A673 (cell line): ENCODE data around the gene TOMM20L. TPM values are rescaled to one million over a fixed set of nuclear protein-coding genes. Genes with fewer than 3 reads are reported as not detected.

Source experiments
- BruUV-seq: library from RNA; stranded (reverse); fragments of 400-500 nt; replicated peaks from 2 replicates; lab custom pipeline; 2021; lab: Mats Ljungman, UMichigan
- CTCF ChIA-PET: fragments of 300-600 bp; sonication (Branson Sonifier 250); formaldehyde crosslinking; loops from one replicate; lab custom pipeline; 2022; ENCODE audit warnings: antibody characterized with exemption; lab: Charles Lee
- POLR2A ChIA-PET: fragments of 300-600 bp; sonication (Branson Sonifier 250); formaldehyde crosslinking; loops from one replicate; lab custom pipeline; 2022; ENCODE audit warnings: antibody characterized with exemption; ENCODE audit not compliant: low non-redundant PET; lab: Charles Lee
- DNase-seq: peaks from one replicate; pipeline ENCODE4 v3.0.0-alpha.2; 2015; ENCODE audit warnings: low spot score
- H3K27ac ChIP-seq: fragments of 200-600 bp; sonication (generic); 2 replicates; pipeline ENCODE4 v1.5.1; 2016; ENCODE audit warnings: mixed run types, low read depth, mild to moderate bottlenecking, mixed read lengths, antibody characterized with exemption, low read length; ENCODE audit not compliant: poor library complexity, severe bottlenecking
- H3K27me3 ChIP-seq: fragments of 200-600 bp; sonication (generic); replicated peaks from 2 replicates; pipeline ENCODE4 v1.6.1; 2017; ENCODE audit warnings: mixed run types, low read depth, mild to moderate bottlenecking, mixed read lengths, antibody characterized with exemption, low read length; ENCODE audit not compliant: insufficient read depth, poor library complexity
- H3K36me3 ChIP-seq: fragments of 200-600 bp; sonication (generic); 2 replicates; pipeline ENCODE4 v1.6.1; 2016; ENCODE audit warnings: mixed run types, mild to moderate bottlenecking, mixed read lengths, antibody characterized with exemption, low read length; ENCODE audit not compliant: insufficient read depth, poor library complexity, severe bottlenecking
- H3K4me1 ChIP-seq: fragments of 200-600 bp; sonication (generic); 2 replicates; pipeline ENCODE4 v1.6.1; 2017; ENCODE audit warnings: mixed run types, mild to moderate bottlenecking, mixed read lengths, antibody characterized with exemption, low read length; ENCODE audit not compliant: insufficient read depth, poor library complexity, severe bottlenecking
- H3K4me3 ChIP-seq: fragments of 200-600 bp; sonication (generic); 2 replicates; pipeline ENCODE4 v1.5.1; 2016; ENCODE audit warnings: low read depth, mixed run types, mild to moderate bottlenecking, mixed read lengths, low read length; ENCODE audit not compliant: poor library complexity, severe bottlenecking
- H3K9me3 ChIP-seq: fragments of 200-600 bp; sonication (generic); 2 replicates; pipeline ENCODE4 v1.6.1; 2016; ENCODE audit warnings: mixed run types, low read depth, mild to moderate bottlenecking, mixed read lengths, antibody characterized with exemption, low read length; ENCODE audit not compliant: poor library complexity, severe bottlenecking
- EZH2 ChIP-seq: fragments of 200-600 bp; sonication (generic); IDR thresholded peaks from 2 replicates; pipeline ENCODE4 v1.6.1; 2017; ENCODE audit warnings: borderline replicate concordance, low read depth, mild to moderate bottlenecking, mixed read lengths, antibody characterized with exemption, low read length; ENCODE audit not compliant: poor library complexity, severe bottlenecking
- intact Hi-C: fragments of 100-400 bp; cut with micrococcal nuclease; formaldehyde crosslinking; loops from one replicate; pipeline ENCODE4 v1.10.0; 2022; ENCODE audit not compliant: unreplicated experiment
- total RNA-seq: library from RNA; stranded (reverse); gene quantifications from 2 replicates; pipeline ENCODE4 v1.2.3, GENCODE V29; 2021
- TF ChIP-seq, protein P1 (sequence below): fragments of 300-800, 200-600 bp; sonication (generic); conservative IDR thresholded peaks from 2 replicates; pipeline ENCODE4 v1.5.1; 2017; ENCODE audit warnings: low read depth, mild to moderate bottlenecking, antibody characterized with exemption, low read length, moderate library complexity, mixed read lengths

Gene TOMM20L
- total RNA-seq, 1 experiment from 2014 or later = not detected

DNA sequence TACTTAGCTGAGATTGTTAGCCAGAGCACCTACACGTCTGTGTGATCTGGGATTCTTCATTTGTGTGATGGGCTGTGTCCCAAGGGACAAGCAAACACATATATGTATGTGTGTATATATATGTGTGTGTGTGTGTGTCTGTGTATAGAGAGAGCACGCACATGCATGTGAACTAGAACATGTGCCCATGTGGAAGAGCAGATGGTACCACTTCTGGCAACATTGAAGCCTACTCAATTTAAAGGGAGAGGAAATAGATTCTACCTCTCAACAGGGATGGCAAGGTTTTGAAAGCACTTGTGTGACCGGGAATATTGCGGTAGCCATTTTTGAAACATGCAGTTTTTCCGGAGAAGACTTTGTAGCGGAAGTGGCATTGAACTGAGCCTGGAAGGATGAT is 1.4 kb downstream of the TOMM20L start:
- no TSS peak for BruUV-seq
- intact Hi-C loops = loop anchor here (5.0 kb wide), 1 partner anchor 290 kb away; no protein-coding TSS in a partner anchor
- no peak for TF ChIP-seq EZH2
- TF ChIP-seq, protein P1, sequence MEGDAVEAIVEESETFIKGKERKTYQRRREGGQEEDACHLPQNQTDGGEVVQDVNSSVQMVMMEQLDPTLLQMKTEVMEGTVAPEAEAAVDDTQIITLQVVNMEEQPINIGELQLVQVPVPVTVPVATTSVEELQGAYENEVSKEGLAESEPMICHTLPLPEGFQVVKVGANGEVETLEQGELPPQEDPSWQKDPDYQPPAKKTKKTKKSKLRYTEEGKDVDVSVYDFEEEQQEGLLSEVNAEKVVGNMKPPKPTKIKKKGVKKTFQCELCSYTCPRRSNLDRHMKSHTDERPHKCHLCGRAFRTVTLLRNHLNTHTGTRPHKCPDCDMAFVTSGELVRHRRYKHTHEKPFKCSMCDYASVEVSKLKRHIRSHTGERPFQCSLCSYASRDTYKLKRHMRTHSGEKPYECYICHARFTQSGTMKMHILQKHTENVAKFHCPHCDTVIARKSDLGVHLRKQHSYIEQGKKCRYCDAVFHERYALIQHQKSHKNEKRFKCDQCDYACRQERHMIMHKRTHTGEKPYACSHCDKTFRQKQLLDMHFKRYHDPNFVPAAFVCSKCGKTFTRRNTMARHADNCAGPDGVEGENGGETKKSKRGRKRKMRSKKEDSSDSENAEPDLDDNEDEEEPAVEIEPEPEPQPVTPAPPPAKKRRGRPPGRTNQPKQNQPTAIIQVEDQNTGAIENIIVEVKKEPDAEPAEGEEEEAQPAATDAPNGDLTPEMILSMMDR = no peak
- H3K36me3 ChIP-seq = no peaks in the 10 kb centered on the region
- H3K4me3 ChIP-seq = no peak overlapping the region
- CTCF ChIA-PET = no interaction called here
- POLR2A ChIA-PET = no interaction called here
- H3K27me3 ChIP-seq = no peaks in the 10 kb centered on the region
- no peaks in the 10 kb centered on the region for H3K9me3 ChIP-seq
- no peaks in the 10 kb centered on the region for H3K4me1 ChIP-seq
- H3K27ac ChIP-seq = no peak overlapping the region
- DNase-seq = no peak

DNA sequence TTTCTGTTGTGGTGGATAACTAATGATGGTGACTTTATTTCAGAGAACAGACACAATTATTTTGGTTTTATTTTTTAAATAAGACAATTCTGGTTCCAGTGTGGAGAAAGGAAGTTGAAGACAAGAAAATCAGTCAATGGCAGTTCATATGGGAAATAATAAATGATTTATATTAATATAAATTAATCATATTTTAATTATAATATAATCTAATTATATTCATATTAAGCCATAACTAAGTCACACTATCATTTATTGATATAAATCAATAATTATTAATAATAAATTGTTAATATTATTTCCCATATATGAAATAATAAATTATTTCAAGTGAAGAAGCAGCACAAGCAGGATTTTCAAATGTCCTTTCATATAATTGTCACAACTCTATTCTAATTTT is 2.8 kb downstream of the TOMM20L start:
- Histone ChIP-seq H3K4me3 (no peak overlapping the region), H3K36me3 (no peaks in the 10 kb centered on the region), H3K27ac (no peak overlapping the region), H3K27me3 (no peaks in the 10 kb centered on the region), H3K4me1 (no peaks in the 10 kb centered on the region), H3K9me3 (no peaks in the 10 kb centered on the region)
- CTCF ChIA-PET = no interaction called here
- no TSS peak for BruUV-seq
- no peak for DNase-seq
- POLR2A ChIA-PET = no interaction called here
- no peak for TF ChIP-seq EZH2
- TF ChIP-seq, protein P1 = no peak
- intact Hi-C loops = loop anchor here (5.0 kb wide), 1 partner anchor 291 kb away; no protein-coding TSS in a partner anchor

GRCh38 chr14:58398895-58399294 is 3.2 kb downstream of the TOMM20L start:
- POLR2A ChIA-PET = no interaction called here
- Histone ChIP-seq H3K27ac (no peak overlapping the region), H3K4me3 (no peak overlapping the region), H3K4me1 (no peaks in the 10 kb centered on the region), H3K9me3 (no peaks in the 10 kb centered on the region), H3K36me3 (no peaks in the 10 kb centered on the region), H3K27me3 (no peaks in the 10 kb centered on the region)
- BruUV-seq = no TSS peak
- intact Hi-C loops = loop anchor here (5.0 kb wide), 1 partner anchor 292 kb away; no protein-coding TSS in a partner anchor
- no peak for DNase-seq
- CTCF ChIA-PET = no interaction called here
- TF ChIP-seq, protein P1 = no peak
- TF ChIP-seq EZH2 = no peak
